PC-3 (cell line): ENCODE measurements around the gene DNAJC5. TPM values are rescaled to one million over a fixed set of nuclear protein-coding genes. Genes with fewer than 3 reads are reported as not detected.
A peak's percentile ranks its signal among the peaks of the same experiment; 100 is the strongest.

Experiments
- ATAC-seq: fragments of 200-7000 bp; cut with Tn5 transposase; 2 replicates; pipeline ENCODE4 v1.9.1; 2020; ENCODE audit warnings: mild to moderate bottlenecking, moderate library complexity
- BruUV-seq: library from RNA; stranded (reverse); fragments of 400-500 nt; replicated peaks from 2 replicates; lab custom pipeline; 2021; lab: Mats Ljungman, UMichigan
- CTCF ChIA-PET: fragments of 300-600 bp; sonication (Branson Sonifier 250); formaldehyde crosslinking; loops from one replicate; lab custom pipeline; 2022; ENCODE audit warnings: antibody characterized with exemption; lab: Charles Lee
- POLR2A ChIA-PET: fragments of 300-600 bp; sonication (Branson Sonifier 250); formaldehyde crosslinking; loops from one replicate; lab custom pipeline; 2022; ENCODE audit warnings: antibody characterized with exemption; ENCODE audit not compliant: unreplicated experiment; lab: Charles Lee
- DNase-seq: peaks from one replicate; pipeline ENCODE4 v3.0.0-alpha.2; 2015
- H2AFZ ChIP-seq: fragments of 300-600 bp; sonication (generic); 2 replicates; pipeline ENCODE4 v1.6.0; 2016; ENCODE audit warnings: antibody characterized with exemption, low read length
- H3F3A ChIP-seq: fragments of 300-600 bp; sonication (generic); one replicate; pipeline ENCODE4 v1.6.0; 2017; ENCODE audit warnings: antibody characterized with exemption, low read length, control low read depth, mild to moderate bottlenecking; ENCODE audit not compliant: unreplicated experiment
- H3K27ac ChIP-seq: fragments of 300-600 bp; sonication (generic); 2 replicates; pipeline ENCODE4 v1.5.1; 2016; ENCODE audit warnings: mild to moderate bottlenecking, low read length
- H3K27me3 ChIP-seq: fragments of 300-600 bp; sonication (generic); 2 replicates; pipeline ENCODE4 v1.6.1; 2016; ENCODE audit warnings: low read length, mixed read lengths
- H3K36me3 ChIP-seq: fragments of 300-600 bp; sonication (generic); 2 replicates; pipeline ENCODE4 v1.6.1; 2016; ENCODE audit warnings: low read depth, mixed run types, low read length, mixed read lengths
- H3K4me1 ChIP-seq: fragments of 300-600 bp; sonication (generic); 2 replicates; pipeline ENCODE4 v1.5.1; 2016; ENCODE audit warnings: low read length; ENCODE audit not compliant: insufficient read depth
- H3K4me2 ChIP-seq: fragments of 300-600 bp; sonication (generic); 2 replicates; pipeline ENCODE4 v1.6.0; 2016; ENCODE audit warnings: low read length
- H3K4me3 ChIP-seq: fragments of 300-600 bp; sonication (generic); 2 replicates; pipeline ENCODE4 v1.5.1; 2016; ENCODE audit warnings: mild to moderate bottlenecking, low read length, mixed read lengths
- H3K79me2 ChIP-seq: fragments of 300-600 bp; sonication (generic); 2 replicates; pipeline ENCODE4 v1.6.1; 2017; ENCODE audit warnings: low read length, mixed read lengths
- H3K9ac ChIP-seq: fragments of 300-600 bp; sonication (generic); 2 replicates; pipeline ENCODE4 v1.6.0; 2016; ENCODE audit warnings: mild to moderate bottlenecking, low read length
- H3K9me2 ChIP-seq: fragments of 300-600 bp; sonication (generic); replicated peaks from 2 replicates; pipeline ENCODE4 v1.6.1; 2016; ENCODE audit warnings: mixed run types, low read length, mixed read lengths
- H3K9me3 ChIP-seq: fragments of 300-600 bp; sonication (generic); 2 replicates; pipeline ENCODE4 v1.6.1; 2016; ENCODE audit warnings: low read length, mixed read lengths
- H4K20me1 ChIP-seq: fragments of 300-600 bp; sonication (generic); 2 replicates; pipeline ENCODE4 v1.6.1; 2016; ENCODE audit warnings: low read length, mixed read lengths
- EZH2 ChIP-seq: fragments of 300-600 bp; sonication (generic); IDR thresholded peaks from one replicate; pipeline ENCODE4 v1.6.1; 2017; ENCODE audit warnings: antibody characterized with exemption, mild to moderate bottlenecking, low read length; ENCODE audit not compliant: unreplicated experiment
- EZH2phosphoT487 ChIP-seq: fragments of 300-600 bp; sonication (generic); IDR thresholded peaks from 2 replicates; pipeline ENCODE4 v1.6.1; 2018; ENCODE audit warnings: mild to moderate bottlenecking, antibody characterized with exemption, low read length, borderline replicate concordance
- intact Hi-C: fragments of 100-400 bp; cut with micrococcal nuclease; formaldehyde crosslinking; loops from 2 replicates; pipeline ENCODE4 v1.9.0; 2023
- total RNA-seq: library from RNA; depleted of rRNA; stranded (reverse); fragments of >200 nt; gene quantifications from 2 replicates; pipeline ENCODE4 v1.2.3, GENCODE V29; 2014
- TF ChIP-seq, protein P1 (sequence below): fragments of 300-600 bp; sonication (generic); conservative IDR thresholded peaks from 2 replicates; pipeline ENCODE4 v1.5.1; 2017; ENCODE audit warnings: antibody characterized with exemption, low read depth, mild to moderate bottlenecking, low read length

Gene DNAJC5
- total RNA-seq, 1 experiment from 2014 or later: 73.7 TPM

DNA sequence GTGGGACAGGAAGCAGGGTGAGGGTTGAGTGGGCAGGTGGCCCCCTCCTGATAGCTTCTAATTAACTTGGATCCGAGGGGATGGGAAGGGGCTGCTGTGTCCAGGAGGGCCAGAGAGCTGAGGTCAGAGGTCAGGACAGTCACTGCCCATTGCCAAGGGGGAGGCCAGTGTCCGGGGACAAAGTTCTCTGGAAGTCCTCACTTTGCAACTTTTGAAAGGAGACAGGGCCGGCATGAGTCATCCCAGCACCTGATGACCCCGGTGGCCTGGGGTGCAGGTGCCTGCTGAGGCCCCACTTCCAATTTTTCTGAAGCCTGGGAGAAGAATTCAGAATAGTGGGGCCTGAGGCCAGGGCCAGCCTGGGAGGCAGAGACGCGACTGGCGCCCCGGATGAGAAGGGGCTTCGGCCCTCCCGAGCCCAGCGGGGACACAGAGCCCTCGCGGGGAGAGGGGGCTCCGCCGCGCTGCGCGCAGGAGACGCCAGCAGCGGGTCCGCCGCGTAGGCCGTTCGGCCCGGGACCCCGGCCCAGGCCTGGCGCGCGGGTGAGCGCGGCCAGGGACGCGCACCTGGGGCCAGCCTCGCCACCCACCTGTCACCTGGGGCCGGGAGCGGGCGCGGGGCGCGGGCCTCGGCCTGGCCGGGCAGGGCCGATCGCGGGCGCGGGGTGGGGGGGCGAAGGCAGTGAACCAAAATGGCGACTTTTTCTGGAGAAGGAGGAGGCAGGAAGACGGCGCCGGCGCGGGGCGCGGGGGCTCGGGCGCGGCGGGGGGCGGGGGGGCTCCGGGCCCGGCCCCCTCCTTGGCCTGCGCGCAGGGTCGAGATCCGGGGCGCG is 74.2 kb downstream of the DNAJC5 start:
- no peaks in the 10 kb centered on the region for H3F3A ChIP-seq
- BruUV-seq: no TSS peak
- ATAC-seq (peak; percentile 3), DNase-seq (no peak)
- peaks cover 15% of the 10 kb centered on the region for H3K79me2 ChIP-seq
- peaks cover 5% of the 10 kb centered on the region; the same call in 1 of the 2 replicates for H3K4me1 ChIP-seq
- H3K27me3 ChIP-seq: no peaks in the 10 kb centered on the region
- H2AFZ ChIP-seq: no peak overlapping the region; the same call in 1 of the 2 replicates
- H3K4me2 ChIP-seq: peak overlapping the region; percentile 97
- intact Hi-C loops: no loop called here
- ChIA-PET POLR2A (no interaction called here), CTCF (no interaction called here)
- H3K27ac ChIP-seq: no peak overlapping the region
- H4K20me1 ChIP-seq: no peaks in the 10 kb centered on the region
- H3K4me3 ChIP-seq: peak overlapping the region; percentile 84
- TF ChIP-seq, protein P1, sequence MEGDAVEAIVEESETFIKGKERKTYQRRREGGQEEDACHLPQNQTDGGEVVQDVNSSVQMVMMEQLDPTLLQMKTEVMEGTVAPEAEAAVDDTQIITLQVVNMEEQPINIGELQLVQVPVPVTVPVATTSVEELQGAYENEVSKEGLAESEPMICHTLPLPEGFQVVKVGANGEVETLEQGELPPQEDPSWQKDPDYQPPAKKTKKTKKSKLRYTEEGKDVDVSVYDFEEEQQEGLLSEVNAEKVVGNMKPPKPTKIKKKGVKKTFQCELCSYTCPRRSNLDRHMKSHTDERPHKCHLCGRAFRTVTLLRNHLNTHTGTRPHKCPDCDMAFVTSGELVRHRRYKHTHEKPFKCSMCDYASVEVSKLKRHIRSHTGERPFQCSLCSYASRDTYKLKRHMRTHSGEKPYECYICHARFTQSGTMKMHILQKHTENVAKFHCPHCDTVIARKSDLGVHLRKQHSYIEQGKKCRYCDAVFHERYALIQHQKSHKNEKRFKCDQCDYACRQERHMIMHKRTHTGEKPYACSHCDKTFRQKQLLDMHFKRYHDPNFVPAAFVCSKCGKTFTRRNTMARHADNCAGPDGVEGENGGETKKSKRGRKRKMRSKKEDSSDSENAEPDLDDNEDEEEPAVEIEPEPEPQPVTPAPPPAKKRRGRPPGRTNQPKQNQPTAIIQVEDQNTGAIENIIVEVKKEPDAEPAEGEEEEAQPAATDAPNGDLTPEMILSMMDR: no peak
- TF ChIP-seq EZH2: no peak
- TF ChIP-seq EZH2phosphoT487: no peak
- H3K36me3 ChIP-seq: no peaks in the 10 kb centered on the region
- H3K9me2 ChIP-seq: no peaks in the 10 kb centered on the region
- H3K9me3 ChIP-seq: no peaks in the 10 kb centered on the region
- H3K9ac ChIP-seq: peak overlapping the region; percentile 88

DNA sequence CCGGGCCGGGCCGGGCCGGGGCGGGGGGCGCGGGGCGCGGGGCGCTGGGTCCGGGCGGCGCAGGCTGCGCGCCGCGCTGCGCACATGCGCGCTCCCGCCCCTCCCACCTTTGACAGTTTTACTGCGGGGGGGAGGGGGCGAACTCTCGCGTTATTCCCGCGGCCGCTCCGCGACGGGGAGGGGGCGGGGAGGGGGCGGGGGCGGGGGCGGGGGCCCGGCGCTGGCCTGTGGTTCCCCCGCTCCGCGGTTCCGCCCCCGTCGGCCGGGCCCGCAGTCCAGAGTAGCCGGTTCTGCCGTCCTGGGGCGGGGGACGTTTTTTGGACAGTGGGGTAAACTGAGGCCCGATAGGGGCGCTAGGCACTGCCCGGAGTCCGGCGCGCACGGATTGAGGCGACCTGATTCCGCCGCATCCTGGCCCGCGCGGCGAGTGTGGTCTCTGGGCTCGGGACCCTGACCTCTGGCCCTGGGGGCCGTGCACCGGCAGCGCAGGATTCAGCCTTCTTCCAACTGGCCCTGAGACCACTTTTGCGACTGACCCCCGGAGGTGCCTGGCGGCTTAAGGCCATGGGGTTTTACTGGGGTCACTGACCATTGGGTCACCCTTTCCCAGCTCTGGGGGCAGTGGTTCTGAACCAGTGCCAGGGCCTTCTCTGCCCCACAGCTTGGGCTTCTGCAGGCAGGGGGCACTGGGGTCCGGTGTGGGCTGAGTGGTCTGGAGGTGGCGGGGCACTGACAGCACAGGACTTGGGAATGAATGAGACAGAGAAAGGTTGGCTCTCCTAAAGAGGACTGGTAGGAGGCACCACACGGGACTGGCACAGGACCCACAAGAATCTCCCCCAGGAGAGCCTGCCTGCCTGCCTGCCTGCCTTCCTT is 75.2 kb downstream of the DNAJC5 start, which contains the start of gene ZNF512B:
ZNF512B (minus strand) TSS at position 93 of the 876 bp plus-strand sequence. CDS start 1,980 bp downstream, outside the sequence.
- no peaks in the 10 kb centered on the region for H4K20me1 ChIP-seq
- H3K4me2 ChIP-seq: peak within 1 kb of the TSS; percentile 99
- H3K9me3 ChIP-seq: no peaks in the 10 kb centered on the region
- no peaks in the 10 kb centered on the region for H3K27me3 ChIP-seq
- TF ChIP-seq EZH2: no peak
- TF ChIP-seq, protein P1: no peak
- no peak for TF ChIP-seq EZH2phosphoT487
- peak; percentile 48 for ATAC-seq
- peak; percentile 67 for DNase-seq
- H3K9me2 ChIP-seq: no peaks in the 10 kb centered on the region
- BruUV-seq: TSS peak; percentile 76
- H3K9ac ChIP-seq: peak within 1 kb of the TSS; percentile 88
- intact Hi-C loops: loop anchor here (5.0 kb wide), 1 partner anchor 98 kb away; no protein-coding TSS in a partner anchor
- ChIA-PET CTCF (no interaction called here), POLR2A (no interaction called here)
- no peaks in the 10 kb centered on the region for H3K36me3 ChIP-seq
- H3K79me2 ChIP-seq: peaks cover 15% of the 10 kb centered on the region
- H3K4me3 ChIP-seq: peak within 1 kb of the TSS; percentile 84
- H3K4me1 ChIP-seq: peaks cover 5% of the 10 kb centered on the region; the same call in 1 of the 2 replicates
- H2AFZ ChIP-seq: peak within 1 kb of the TSS; percentile 88
- H3K27ac ChIP-seq: no peak within 1 kb of the TSS
- no peaks in the 10 kb centered on the region for H3F3A ChIP-seq
